ENCODE data around the gene RBM24.
"Not testable (repeated sequence)": the region's sequence is repeated elsewhere in the genome, so short reads cannot be mapped to it uniquely, and the experiment has no call there.

RBM24 gene

DNA sequence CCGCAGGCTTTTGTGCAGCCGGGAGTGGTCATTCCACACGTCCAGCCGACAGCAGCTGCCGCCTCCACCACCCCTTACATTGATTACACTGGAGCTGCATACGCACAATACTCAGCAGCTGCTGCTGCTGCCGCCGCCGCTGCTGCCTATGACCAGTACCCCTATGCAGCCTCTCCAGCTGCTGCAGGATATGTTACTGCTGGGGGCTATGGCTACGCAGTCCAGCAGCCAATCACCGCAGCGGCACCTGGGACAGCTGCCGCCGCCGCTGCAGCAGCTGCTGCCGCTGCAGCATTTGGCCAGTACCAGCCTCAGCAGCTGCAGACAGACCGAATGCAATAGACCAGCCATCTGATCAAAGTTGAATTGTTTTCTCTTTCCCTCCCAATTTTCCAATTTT lies 10.6 kb downstream of the RBM24 start:
- no peak for DNase-seq (ENCODE audit: low read depth)

DNA sequence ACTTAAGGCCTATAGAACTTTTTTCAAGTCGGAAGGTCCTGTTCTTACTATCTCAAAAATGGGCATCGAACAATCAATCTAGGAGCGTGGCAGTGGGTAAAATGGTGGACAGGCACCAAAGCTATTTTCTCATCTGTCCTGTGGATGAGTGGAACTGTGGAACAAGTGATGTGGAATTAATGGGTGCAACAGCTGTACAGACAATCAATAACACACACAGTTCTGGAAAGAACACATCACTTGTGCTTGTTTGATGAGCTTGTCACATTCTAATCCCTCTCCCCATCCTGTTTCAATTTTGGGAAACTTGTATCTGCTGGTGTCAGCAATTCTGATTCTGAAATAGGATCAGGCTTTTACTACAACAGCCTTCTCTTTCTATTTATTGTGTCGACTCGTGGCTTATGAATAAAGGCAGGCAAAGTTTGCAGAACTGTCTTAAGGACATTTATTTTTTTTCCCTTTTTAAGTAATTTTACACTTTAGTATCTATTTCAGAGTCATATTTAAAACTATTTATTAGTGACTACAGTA lies 11.5 kb downstream of the RBM24 start:
- no peak for DNase-seq (ENCODE audit: low read depth)

DNA sequence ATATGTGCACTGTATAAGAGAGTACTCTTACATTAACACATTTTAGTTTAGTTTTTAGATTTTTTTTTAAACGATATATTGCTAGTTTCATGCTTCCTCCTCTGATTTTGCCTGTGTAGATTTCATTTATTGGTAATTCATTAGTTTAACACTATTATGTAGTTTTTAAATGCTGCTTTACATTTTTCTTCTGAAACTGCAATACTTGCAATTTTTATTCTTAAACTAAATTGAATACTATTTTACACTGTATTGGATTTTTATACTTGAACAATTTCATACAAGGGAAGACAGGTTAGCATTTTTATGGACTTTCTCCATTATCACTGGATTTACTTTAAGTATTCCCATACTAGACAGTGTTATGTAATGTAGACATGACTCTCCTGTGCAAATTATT lies 12.2 kb downstream of the RBM24 start:
- DNase-seq (ENCODE audit: low read depth), result no peak

DNA sequence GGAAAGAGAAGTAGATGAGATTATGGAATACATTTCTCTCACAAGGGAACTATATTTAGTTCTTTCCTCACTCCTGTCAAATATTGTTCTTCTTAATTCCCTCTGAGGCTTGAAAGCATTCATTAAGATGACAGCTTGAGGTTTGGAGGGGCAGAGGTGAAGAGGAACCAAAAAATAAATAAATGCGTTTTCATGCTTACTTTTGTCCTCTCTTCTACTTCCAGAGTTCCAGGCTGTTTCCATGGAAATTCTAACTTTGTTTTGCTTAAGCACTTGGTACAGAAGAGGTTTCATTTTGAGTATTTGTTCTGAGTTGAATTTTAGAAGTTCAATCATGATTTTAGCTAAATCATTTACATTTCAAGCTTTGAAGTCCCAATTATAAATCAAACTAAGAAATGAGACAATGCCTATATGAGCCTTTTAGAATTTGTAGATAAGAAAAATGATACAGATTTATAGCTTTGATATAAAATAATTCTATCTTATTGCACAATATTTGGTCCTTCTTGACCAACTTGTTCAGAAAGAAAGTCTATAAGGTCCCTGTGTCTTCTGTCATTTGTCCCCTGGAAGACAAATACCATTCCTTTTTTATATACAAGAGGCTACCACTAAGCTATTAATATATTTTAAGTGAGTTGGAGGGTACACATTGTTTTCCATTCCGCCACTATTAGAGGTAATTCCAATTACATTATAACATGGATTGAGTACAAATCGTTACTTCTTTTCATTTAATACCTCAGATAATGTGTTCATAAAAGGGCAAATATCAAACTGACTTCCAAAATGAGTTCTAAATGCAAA lies 16.3 kb downstream of the RBM24 start:
- DNase-seq (ENCODE audit: low read depth), result no peak

DNA sequence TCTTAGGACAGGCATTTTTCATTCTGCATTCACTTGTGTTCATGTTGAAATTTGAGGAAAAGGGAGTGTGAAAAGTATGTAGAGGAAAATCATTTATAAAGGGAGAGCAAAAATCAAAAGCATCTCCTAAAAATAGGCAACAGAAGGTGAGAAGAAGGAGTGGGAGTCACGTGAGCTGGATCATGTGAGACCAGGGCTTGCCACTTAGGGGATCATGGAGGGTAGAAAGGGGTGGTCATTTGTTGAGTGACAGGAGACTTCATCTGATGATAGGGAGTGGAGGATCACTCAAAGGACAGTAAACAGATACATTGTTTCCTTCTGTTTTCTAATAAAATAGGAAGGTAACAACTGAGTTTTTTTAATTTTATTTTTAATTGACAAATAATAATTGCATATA lies 17.1 kb downstream of the RBM24 start:
- no peak for DNase-seq (ENCODE audit: low read depth)

DNA sequence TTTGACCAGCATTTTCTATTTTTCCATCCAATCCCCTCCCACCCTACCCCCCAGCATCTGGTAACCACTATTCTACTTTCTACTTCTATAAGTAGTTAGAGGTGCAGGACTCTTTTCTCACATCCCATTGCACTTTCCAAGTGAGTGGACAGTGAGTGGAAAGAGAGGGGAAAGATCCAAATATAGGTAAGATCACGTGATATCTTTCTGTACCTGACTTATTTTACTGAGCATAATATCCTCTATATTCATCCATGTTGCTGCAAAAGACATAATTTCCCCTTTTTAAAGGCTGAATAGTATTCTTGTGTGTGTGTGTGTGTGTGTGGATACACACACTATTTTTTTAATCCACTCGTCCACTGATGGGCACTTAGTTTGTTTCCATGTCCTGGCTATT lies 18.1 kb downstream of the RBM24 start:
- no peak for DNase-seq (ENCODE audit: low read depth)

DNA sequence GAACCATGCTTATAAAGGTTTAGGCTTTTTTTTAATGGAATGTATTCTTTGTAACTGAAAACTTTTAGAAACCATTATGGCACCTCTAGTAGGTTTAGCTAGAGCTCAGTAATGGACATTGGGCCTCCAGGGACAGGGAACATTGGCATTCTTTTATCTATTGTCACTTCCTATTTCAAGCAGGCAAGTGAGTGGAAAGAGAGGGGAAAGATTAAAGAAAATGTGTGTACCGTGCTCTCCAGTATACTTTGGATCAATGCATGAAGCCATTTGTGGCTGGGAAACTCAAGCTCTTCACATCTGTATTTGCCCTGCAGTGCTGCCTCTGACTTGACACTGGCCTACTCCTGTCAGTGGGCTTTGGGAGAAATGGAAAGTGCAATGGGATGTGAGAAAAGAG lies 18.6 kb downstream of the RBM24 start:
- no peak for DNase-seq (ENCODE audit: low read depth)

DNA sequence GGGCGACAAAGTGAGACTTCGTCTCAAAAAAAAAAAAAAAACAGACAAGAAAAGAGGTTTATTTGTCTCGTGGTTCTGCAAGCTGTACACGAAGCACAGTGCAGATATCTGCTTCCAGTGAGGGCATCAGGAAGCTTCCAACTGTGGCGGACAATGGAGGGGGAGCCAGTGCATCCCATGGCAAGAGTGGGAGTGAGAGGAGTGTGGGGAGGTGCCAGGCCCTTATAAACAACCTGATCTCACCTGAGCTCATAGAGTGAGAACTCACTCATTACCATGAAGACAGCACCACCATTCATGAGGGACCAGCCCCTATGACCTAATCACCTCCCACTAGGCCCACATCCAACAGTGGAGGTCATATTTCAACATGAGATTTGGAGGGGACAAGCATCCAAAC lies 19.5 kb downstream of the RBM24 start:
- no peak for DNase-seq (ENCODE audit: low read depth)

DNA sequence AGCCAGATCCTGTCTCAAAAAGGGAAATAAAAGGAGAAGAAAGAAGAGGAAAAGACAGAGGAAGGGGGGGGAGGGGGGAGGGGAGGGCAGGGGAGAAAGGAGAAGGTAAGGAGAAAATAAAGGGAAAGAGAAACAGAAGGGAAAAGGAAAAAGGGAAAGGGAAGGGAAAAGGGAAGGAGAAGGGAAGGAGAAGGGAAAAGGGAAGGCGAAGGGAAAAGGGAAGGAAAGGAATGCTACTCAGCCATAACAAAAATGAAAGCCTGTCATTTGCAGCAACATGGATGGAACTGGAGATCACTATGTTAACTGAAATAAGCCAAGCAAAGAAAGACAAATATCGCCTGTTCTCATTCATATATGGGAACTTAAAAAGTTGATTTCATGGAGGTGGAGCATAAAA lies 22.3 kb downstream of the RBM24 start:
- no peak for DNase-seq (ENCODE audit: low read depth)

DNA sequence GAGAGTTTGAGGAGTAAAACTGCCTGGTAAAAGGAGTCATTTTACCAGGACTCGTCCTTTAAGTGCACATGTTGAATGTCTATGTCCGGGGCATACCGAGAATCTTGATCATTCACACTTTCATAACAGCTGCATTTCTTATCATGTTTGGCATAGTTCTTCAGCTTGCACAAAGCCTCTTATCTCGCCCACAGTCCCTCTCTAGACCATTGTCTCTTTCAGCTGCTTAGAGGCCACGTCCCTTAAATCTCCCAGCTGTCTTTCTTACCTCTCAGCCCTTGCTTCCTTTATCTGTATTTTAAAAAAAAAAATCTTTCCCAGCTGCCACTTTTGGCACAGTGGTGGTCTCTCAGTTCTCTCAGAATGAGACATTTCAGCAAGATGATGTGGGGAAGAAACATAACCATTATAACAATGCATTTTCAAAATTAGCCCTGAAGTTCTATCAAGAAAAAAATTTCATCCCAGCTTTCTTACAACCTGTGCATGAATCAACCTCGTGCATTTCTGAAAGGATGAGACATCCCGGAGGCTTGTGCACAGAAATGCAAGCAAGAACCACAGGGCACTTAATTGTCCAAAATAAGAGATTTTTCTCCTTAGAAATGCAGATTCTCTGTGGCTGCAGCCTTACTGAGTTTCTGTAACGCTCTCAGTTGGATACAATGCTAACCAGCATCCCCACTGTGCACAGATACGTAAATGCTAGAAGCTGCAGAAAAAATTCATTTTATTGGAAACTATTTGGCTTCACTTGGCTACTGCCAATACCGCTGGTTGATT lies 24.2 kb downstream of the RBM24 start:
- no peak for DNase-seq (ENCODE audit: low read depth)

DNA sequence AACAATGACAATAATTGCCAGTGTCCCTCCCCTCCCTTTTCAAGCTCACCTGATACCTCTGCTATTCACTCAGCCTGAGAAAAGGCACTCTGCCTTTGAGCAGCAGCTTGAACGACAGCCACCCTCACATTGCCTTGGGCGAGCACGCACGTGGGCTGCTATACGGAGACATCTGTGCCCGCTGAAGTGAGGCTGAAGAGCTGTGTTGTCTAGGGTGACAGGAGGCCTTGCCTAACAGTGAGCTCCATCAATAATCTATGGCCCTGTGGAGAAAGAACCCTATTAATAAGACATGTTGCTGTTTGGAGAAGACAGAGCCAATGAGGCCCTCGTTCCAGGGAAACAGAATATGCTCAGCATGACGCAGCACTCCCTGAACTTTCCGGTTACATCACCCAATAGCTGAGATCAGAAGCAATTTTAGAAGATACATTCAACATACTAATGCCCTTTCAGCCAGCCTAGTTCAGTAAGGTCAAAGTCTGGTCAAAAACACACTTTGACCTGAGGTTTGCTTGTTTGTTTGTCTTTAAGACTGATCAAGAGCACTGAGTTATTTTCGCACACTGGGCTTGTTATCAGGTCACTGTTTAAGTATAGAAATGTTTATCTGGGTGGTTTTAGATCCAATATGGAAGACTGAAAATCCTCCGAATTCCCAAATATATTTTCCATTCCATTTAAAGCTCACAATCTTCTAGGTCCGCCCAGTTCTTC lies 30.6 kb downstream of the RBM24 start:
- no peak for DNase-seq (ENCODE audit: low read depth)

DNA sequence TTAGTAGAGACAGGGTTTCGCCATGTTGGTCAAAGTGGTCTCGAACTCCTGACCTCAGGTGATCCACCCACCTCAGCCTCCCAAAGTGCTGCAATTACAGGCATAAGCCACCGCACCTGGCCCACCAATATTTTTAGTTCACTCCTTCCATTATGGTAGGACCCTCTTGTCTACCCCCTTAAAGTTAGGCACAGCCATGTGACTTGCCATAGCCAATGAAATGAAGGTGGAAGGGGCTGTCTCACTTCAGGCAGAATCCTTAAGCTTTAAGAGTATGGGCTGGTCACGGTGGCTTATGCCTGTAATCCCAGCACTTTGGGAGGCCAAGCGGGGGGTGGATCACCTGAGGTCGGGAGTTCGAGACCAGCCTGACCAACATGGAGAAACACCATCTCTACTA lies 32.1 kb downstream of the RBM24 start:
- not testable (repeated sequence) for DNase-seq (ENCODE audit: low read depth)

DNA sequence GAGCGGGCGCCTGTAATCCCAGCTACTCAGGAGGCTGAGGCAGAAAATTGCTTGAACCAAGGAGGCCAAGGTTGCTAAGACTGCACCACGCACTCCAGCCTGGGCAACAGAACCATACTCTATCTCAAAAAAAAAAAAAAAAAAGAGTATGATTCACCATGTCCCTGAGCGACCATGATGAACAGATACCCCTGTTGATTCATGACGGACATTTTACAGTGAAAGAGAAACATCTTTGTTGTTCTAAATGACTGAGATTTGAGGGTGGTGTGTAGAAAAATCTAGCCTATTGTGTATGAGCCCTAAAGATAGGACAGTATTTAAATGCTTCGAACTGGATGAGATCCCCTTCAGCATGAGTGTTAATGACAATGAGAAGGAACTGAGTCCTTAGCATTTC lies 32.8 kb downstream of the RBM24 start:
- no peak for DNase-seq (ENCODE audit: low read depth)

DNA sequence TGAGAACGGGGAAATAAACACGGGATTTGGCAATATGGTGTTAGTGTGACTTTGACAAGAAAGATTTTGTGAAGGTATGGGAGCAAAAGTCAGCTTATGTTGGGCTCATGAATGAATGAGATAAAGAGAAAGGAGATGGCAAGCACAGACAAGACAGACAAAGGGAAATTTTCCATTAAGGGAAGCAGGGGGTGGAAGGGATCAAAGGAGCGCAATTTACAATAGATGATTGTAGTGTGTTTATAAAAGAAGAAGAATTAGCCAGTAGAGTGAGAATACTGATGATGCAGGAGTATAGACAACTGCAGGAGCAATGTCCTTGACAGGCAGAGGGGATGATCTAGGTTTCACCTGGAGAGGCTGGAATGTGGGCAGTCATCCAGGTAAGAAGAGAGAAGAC lies 34.1 kb downstream of the RBM24 start:
- DNase-seq (ENCODE audit: low read depth), result no peak

DNA sequence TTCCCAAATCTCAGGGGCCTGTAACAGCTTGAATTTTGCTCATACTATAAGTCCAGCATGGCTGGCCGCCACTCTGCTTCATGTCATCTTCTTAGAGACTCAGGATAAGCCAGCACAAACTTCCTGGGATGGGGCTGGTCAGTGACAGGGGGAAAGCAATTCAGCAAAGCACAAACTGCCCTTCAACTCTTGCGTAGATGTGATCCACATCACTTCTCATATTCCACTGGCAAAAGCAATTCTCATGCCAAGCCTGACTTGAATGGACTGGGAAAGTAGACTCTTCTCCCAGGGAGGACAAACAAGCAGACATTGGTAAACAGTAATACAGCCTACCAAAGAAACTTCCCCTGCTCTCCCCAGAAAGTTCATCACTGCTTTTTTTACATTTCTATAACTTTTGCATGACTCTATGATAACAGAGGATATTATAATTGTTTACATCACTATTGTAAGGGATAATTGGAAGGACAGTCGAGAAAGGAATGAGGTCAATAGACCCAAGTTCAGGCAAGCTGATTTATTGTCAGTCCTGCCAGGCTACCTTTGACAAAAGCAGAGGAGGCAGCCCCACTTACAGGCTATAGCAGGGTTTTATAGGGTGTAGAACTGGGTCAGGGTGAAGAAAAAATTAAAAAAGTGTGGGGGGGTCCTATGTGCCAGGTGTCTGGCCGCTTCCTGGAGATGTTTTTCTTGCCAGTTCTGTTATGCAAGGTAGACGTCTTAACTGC lies 37.4 kb downstream of the RBM24 start:
- DNase-seq (ENCODE audit: low read depth), result no peak

DNA sequence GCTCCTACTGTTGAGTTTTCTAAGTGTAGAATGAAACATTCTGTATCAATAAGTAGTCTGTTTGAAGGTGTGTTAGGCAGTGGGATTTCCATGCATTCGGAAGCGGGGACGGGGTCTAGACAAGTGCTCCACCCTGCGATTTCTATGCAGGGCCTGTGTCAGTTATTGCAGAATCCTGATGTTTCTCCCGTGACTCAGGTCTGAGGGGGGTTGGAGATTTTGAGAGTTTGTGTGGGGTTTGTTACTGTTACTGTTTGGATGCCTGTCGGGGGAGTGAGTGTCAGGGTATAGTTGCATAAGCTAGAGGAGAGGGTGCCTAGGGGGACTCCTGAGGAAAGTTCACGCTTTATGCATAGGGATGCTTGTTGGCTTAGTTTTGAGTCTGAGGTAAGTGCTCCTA lies 39.1 kb downstream of the RBM24 start:
- DNase-seq (ENCODE audit: low read depth), result not testable (repeated sequence)

DNA sequence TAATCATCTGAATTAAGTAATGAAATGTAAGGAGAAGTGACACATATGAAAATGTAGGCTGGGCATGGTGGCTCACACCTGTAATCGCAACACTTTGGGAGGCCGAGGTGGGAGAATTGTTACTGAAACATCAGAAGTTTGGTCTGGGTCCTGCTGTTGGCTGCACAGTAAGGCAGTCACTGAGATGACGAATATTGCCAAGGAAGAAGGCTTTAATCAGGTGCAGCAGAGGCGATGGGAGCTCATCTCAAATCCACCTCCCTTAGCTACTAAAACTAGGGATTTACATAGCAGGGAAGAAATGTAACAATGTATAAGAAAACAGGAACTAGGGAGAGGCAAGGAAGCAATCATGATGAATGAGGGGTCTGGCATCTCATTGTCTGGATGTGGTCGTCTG lies 50.1 kb downstream of the RBM24 start:
- DNase-seq (ENCODE audit: low read depth), result no peak

DNA sequence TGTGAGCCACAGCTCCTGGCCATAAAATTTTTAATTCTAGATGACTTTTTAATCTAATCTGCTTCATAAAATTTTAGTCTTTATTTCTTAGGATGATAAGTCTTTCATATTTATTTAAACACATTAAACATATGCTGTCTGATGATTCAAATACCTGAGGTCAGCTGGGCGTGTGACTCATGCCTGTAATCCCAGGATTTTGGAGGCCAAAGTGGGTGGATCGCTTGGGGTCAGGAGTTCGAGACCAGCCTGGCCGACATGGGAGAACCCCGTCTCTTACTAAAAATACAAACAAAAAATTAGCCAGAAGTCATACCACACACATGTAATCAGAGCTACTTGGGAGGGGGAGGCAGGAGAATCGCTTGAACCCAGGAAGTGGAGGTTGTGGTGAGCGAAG lies 53.1 kb downstream of the RBM24 start:
- no peak for DNase-seq (ENCODE audit: low read depth)

DNA sequence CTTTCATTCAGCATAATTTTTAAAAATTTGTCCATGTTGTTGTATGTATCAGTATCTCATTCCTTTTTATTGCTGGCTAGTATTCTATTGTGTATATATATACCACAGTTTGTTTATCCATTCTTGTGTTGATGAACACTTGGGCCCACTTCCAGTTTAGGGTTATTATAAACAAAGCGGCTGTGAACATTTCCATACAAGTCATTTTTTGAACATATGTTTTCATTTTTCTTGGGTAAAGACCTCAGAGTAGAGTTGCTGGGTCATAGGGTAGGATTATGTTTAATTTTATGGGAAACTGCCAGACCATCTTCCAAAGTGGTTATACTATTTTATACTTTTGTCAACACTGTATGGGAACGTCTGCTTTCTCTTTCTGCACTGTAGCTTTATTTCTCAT lies 55.3 kb downstream of the RBM24 start:
- DNase-seq (ENCODE audit: low read depth), result no peak

DNA sequence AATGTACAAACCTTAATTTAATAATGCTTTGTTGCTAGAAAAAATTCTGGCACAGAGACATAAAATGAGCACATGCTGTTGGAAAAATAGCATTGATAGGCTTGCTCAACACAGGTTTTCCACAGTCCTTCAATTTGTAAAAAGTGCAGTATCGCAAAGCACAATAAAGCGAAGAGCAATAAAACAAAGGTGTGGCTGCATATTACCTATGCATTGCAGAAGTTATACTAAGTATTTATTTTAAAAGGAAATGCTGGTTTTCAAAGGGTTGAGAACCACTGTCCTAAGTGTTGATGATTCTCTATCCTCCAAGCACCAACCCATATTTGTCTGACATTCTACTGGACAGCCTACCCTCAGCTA lies 58.1 kb downstream of the RBM24 start:
- no peak for DNase-seq (ENCODE audit: low read depth)

DNA sequence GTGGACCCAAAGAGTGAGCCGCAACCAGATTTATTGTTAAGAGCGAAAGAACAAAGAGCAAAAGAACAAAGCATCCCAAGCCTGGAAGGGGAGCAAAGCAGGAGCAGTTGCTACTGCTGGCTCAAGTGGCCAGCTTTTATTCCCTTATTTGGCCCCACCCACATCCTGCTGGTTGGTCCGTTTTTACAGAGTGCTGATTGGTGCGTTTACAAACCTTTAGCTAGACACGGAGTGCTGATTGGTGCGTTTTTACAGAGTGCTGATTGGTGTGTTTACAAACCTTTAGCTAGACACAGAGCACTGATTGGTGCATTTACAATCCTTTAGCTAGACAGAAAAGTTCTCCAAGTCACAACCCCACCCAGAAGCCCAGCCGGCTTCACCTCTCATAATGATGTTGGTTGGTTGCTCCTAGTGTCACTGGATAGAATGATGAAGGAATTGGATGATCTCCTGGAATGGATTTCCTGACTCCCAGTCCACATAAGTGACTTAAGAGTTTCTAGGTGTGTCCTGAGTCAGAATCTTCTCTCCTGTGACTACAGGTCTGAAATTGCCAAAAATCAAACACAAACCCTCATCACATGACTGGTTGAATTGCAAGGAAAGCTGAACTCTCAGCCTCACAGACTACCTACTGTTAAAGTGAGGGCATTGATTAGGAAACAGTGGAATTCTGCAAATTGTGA lies 60.1 kb downstream of the RBM24 start:
- no peak for DNase-seq (ENCODE audit: low read depth)

DNA sequence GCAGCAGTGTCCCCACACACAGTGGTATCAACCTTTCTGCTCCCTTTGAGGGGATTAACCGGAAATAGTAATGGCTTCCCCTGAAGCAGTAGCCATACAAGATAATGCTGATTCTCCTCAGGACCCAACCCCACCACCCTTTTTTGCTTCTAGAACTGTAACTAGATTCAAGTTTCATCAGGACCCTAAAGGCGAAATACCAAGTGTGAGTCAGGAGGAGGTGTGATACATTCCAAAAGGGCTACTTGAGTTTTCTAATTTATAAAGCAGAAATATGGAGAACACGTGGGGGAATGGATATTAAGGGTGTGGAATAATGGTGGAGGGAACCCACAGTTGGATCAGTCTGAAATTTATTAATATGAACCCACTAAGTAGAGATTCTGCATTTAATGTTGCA lies 60.7 kb downstream of the RBM24 start:
- no peak for DNase-seq (ENCODE audit: low read depth)
